OCI-M2 (cell line): ENCODE results near the gene NR6A1.

ENCODE experiments used
- DNase-seq: peaks from one replicate; lab custom pipeline; 2025; ENCODE audit not compliant: unreplicated experiment; lab: John Stamatoyannopoulos, UW

The NR6A1 gene

GRCh38 chr9:124477648-124478285 is 293.3 kb downstream of the NR6A1 start:
- DNase-seq = no peak

- DNase-seq = no peak
Measured at GRCh38 chr9:124477211-124477647, 293.9 kb downstream of the NR6A1 start.

GRCh38 chr9:124475868-124476690 is 295.0 kb downstream of the NR6A1 start:
- DNase-seq = no peak

- DNase-seq = no peak
Measured at GRCh38 chr9:124475158-124475867, 295.8 kb downstream of the NR6A1 start.

- DNase-seq = no peak
Measured at GRCh38 chr9:124474151-124474550, 297.0 kb downstream of the NR6A1 start.

- DNase-seq = no peak
Measured at GRCh38 chr9:124473310-124473709, 297.8 kb downstream of the NR6A1 start.

- DNase-seq = no peak
Measured at GRCh38 chr9:124472770-124473169, 298.3 kb downstream of the NR6A1 start.

- DNase-seq = no peak
Measured at GRCh38 chr9:124471761-124472160, 299.4 kb downstream of the NR6A1 start.

- DNase-seq = no peak
Measured at GRCh38 chr9:124470726-124471125, 300.4 kb downstream of the NR6A1 start.

- no peak for DNase-seq
Measured at GRCh38 chr9:124470306-124470705, 300.8 kb downstream of the NR6A1 start.

- no peak for DNase-seq
Measured at GRCh38 chr9:124469011-124469832, 301.9 kb downstream of the NR6A1 start.

- no peak for DNase-seq
Measured at GRCh38 chr9:124468061-124468740, 302.9 kb downstream of the NR6A1 start.

- DNase-seq = no peak
Measured at GRCh38 chr9:124467410-124468060, 303.6 kb downstream of the NR6A1 start.
